Activated T-cell treated with anti-CD3 and anti-CD28 coated beads for 24 hours (primary cell): Measurements from ENCODE around the gene PGC.
A peak's percentile ranks its signal among the peaks of the same experiment; 100 is the strongest.

Experiments
- DNase-seq: peaks from one replicate; pipeline ENCODE4 v3.0.0-alpha.2; 2020; ENCODE audit warnings: low read depth

PGC gene

DNA sequence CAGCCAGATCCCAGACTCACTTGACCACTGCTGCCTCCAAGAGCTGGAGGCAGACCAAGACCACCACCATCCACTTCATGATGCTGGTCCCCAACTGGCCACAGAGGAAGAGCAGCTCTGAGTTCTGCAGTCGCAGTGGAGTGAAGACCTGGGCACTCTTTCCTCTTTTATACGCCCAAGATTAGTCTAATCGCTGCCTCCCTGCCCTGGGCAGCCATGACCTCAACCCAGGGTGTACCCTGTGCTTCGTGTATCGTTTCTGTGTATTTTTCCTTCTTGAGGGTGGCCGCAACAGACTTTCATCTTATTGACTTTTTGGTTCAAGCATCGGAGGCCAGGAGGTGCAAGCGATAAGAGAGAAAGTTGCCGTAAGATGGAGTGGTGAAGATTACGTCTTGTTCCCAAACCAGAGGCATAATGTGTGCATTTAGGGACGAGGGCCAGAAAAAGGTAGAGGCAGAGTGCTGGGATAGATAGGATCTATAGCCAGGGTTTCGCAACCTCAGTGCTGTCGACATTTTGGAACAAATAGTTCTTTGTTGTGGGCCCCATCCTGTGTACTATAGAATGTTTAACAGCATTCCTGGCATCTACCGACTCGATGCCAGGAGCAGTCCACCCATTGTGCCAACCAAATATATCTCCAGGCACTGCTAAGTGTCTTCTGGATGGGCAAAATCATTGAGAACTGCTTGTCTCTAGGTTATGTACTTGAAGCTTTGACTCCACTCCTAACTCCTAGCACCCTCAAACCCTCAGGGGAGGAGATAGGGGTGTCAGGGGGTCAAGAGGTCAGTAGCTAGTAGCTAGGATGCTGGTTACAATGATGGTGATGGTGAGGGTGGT is at the start of gene PGC:
PGC (minus strand) TSS at position 142 of the 846 bp plus-strand sequence; CDS start at position 79, 63 bp downstream.
- no peak for DNase-seq

DNA sequence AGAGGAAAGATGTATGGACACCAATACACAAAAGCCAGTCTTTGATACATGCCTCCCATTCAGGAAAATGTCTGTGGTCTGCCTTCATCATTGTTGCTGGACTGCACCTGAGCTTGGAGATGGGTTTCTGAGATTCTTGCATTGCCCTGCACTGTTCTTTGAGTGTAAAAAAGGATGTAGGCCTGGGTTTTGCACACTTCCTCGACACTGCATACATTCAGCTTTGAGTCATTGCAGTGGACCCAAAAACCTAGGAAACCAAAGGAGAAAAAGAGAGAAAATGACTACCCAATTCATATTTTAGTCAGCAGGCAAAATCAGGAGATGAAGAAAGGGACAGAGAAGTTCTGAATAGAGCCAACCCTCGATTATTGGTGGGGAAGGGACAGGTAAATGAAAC is 49.3 kb upstream of the PGC start:
- DNase-seq, result no peak

DNA sequence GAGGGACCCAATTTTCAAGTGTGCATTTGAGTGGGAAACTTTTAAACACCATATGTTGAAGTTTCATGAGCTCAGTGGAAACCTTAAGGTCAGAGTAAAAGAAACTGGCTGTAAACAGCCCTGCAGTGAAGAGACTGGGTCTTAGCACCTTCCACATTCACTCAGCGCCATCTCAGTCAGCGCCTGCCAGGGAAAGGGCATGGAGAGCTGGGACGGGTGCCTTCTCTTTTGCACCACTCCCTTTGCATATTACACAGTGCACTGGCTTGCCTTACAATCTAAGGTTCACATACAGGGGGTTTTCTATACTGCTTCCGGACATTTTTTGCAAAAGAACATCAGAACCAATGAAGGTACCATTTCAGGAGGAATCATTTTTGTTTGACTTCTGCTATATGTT is 44.8 kb upstream of the PGC start:
- no peak for DNase-seq

DNA sequence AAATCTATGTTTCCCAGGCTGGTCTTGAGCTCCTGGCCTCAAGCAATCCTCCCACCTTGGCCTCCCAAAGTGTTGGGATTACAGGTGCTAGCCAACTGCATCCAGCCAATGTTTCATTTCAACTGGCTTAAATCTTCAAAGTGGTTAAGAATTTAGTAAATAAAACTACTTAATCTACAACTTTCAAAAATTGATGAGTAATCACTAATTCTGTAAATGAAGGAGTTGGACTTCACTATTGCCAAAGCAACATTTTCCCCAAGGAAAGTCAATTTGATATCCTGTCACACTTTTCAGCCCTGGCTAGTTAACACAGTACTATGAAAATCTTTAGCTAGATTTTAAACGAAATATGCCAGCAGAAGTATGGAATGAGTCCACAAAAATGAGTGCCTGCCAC is 44.1 kb upstream of the PGC start:
- DNase-seq, result no peak

DNA sequence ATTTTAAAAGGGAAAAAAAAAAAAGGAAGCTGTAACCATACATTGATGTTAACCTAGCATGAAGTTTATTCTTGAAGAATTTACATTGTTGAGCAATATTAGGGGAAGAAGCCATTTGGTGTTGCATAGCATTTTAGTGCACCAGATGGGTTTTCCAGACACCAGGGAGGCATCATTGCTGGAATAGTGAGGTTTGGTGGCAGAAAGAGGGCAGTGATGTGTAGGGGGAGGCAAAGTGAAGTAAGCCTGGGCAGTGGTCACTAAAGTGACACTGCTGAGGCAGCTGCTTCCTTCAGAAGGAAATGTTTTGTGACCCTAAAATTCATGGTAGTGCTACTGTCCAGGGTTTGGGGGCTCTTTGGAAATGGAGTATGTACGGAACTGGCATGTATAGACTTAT is 42.8 kb upstream of the PGC start:
- DNase-seq, result no peak

DNA sequence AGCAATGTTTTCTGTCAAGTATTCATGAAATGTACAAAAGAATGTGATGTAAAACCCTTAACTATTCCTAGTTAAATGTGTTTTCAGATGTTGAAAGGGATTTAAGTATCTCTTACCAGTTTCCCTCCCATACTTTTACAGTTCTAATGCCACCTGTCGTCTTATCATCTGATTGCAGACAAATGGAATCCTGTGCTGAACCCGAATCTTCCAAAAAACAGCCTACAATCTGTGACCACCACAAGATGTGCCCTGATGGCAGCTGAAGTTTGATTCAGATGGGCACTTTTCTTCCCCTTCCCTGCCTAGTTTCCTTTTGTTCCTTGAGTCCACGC is 42.2 kb upstream of the PGC start:
- no peak for DNase-seq

DNA sequence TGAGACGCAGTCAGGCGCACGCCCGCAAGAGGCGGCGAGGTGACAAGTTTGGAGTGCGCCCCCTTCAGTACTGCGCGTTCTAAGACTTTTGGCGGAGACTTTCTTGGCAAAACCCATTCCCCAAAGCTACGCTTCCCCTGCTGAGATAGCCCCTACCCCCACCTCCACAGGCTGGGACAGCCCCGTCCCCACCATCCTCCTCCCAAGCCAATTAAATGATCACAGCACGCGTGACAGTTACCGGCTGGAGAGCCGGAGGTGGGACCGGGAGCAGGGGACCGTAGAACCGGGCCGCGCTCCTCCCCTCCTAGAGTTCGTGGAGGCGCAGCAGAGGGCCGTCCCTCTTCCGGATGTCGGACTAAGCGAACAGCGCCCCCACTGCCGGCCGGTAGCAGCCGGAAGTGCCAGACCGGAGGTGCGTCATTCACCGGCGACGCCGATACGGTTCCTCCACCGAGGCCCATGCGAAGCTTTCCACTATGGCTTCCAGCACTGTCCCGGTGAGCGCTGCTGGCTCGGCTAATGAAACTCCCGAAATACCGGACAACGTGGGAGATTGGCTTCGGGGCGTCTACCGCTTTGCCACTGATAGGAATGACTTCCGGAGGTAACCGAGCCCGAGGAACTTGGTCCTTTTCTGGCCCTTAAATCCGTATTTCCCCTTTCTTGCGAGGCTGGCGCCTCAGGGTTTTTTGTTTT is 40.2 kb upstream of the PGC start, which contains the start of gene TOMM6:
TOMM6 (plus strand) TSS at position 476 of the 699 bp plus-strand sequence; CDS start at position 480, 4 bp downstream.
- peak; percentile 94 for DNase-seq

DNA sequence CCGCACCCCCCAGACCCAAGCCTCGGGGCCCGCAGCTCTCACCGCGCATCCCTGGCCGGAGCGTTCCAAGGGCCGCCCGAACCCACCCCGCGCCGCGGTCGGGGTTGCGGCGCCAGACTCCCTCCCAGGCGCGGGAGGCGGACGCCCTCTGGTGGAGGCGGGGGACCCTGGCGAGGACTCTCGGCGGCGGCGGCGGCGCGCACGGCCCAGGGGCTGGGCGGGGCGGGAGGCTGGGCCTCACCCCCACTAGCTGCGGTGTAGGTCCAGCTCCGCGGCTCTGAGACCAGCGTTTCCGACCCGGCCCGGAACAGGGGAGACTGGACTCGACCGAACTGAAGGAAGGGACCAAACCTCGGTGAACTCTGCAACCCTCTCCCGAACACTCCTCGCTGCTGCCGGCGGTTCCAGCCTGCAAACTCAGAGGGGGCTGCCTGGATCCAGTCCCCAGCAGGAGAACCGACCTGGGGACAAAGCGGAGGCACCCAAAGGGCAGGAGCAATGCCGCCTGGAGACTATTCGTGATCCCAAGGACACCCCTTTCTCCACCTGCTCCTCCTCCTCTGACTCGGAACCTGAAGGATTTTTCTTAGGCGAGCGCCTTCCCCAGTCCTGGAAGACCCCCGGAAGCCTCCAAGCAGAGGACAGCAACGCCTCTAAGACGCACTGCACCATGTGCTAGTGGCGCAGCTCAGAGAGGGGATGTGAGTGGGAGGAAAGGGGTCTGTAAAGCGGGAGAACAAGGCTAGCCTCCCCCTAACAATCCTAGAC is 39.4 kb upstream of the PGC start:
- DNase-seq, result peak; percentile 84

DNA sequence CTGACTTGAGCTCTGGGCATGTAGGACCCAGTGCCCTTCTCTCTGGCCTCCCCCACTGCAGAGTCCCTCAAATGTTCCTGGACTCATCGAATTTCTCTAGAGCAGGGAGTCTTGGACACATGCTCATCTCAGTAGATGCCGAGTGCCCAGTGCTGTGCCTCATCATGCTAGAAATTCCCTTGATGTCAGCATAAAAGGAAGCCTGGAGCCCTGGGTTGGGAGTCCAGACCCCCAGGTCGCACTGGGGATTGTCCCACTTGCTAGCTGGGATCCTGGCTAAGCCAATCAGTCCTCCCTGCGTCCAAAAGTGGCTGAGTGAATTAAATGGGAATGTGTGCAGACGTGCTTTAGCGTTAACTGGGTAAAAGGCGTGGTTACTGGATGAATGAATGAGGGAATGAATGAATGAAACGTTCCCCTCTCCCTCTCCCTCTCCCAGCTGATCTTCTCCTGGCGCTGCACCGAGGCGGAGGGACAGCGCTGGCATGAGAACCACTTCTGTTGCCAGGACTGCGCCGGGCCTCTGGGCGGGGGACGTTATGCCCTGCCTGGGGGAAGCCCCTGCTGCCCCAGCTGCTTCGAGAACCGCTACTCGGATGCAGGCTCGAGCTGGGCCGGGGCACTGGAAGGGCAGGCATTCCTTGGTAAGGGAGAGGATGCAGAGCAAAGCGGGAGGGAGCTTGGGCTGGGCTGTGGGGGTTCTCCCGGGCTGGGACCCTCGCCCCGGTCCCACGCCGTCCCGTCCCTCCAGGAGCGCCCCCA is 38.7 kb upstream of the PGC start:
- DNase-seq, result no peak

DNA sequence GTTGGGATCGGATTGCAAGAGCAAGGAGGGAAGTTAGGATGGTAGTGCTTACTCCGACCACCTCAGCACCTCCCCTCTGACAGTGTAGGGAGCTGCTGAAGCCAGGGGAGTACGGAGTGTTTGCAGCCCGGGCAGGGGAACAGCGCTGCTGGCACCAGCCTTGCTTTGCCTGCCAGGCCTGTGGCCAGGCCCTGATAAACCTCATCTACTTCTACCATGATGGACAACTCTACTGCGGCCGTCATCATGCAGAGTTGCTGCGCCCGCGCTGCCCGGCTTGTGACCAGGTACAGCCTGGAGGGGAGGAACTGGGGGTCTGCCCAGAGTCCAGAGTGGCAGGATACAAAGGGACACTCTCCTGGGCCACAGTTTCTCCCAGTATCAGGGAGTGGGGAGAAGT is 38.1 kb upstream of the PGC start:
- DNase-seq, result no peak

DNA sequence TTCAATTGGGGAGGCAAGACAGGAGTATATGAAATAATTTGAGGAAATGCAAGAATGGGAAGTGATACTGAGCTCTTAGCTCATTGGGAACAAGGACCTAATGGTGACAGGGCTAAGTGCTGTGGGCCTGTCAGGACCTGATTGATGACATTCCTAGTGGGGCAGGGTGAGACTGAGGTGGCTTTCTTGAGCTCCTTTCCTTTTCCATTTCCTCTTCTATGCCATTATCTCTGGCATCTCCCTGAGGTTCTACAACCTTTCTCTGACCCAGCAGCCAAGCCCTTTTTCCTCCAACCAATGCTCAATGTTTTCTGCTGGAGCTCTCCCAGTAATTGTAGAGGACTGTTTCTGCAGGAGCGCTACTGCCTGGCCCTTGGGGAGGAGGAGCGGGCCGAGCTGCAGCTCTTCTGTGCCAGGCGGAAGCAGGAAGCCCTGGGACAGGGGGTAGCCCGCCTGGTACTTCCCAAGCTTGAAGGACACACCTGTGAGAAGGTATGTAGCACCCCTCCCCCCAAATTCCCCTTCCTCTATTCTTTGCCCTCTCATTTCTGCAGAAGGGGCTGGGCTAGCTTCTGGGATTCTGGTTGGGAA is 37.5 kb upstream of the PGC start:
- no peak for DNase-seq

DNA sequence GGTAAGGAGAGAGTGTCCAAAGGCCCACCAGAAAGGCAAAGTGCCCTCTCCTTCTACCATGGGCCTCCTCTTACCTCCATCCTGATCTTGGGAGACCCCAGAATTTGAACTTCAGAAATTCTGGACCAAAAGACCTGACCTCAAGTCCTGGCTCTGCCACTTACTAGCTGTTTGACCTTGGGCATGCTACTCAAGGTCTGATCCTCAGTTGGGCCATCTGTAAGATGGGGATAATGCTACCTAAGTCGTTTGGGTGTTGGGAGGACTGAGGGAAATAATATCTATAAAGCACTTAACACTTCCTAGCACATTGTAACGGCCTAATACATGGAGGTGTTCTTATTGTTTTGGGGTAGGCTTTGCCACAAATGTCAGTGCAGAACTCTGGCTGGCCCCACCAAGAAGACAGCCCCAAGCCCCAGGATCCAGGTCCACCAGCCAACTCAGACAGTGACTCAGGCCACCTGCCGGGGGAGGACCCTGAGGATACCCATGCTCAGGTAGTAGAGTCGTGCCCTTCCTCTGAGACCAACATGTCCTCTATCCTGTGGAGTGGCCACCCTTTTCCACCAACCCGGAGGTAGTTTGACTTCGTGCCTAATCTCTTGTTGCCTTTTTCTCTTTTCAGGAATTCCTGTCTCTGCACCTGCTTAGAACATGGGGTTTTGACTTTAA is 36.0 kb upstream of the PGC start:
- DNase-seq, result no peak

DNA sequence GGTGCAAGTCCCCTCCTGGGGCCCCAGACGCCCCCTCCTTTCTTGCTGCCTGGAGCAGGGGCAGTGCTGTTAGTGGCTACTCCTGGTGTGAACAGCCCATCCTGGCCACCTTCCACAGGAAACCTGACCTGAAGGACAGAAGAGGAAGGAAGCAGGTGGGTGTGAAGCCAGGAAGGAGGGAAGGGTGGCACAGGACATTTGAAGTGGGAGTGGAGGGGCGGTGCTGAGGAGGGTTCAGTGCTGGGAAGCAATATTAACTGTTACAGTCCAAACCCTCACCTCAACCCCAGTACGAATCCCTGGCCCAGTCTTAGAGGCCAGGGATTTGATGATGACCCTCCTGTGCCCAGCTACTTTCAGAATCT is 34.2 kb upstream of the PGC start:
- DNase-seq, result no peak

DNA sequence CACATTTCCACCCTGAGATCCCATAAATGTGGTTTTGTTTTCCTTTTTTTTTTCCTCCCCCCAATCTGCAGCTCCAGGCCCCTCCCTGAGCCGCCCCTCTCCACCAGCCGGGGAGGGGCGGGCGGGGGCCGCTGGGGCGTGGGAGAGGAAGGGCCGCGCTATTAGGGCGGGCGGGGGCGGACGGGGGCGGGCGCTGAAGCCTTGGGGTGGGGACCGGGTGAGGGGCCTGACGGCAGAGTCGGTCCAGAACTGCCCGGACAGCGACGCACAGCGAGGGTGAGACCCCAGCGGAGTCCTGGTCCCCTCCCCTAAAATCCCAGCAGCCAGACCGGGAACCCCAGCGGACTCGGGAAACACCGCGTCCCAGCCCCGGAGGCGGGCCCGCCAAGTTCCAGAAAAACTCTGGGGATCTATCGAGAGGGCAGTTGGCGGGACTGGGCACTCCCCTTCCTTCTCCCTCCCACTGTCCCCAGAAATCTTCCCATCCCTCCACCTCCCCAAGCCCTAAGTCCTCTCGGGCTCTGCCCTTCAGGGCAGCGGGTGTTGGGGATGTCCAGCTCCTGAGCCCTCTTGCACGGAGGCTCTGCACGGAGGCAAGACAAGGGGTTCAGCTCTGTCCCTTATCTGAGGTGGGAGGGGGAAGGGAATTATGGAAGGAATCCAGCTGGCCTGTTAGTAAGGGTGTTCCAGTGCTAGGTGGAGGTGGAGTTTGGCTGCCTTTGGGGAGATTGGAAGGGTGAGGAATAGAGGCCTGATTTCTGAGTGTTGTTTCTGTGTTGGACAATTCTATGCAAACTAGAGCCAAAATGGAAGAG is 33.6 kb upstream of the PGC start, which contains the start of gene PRICKLE4:
PRICKLE4 (plus strand) TSS at position 232 of the 815 bp plus-strand sequence. CDS start 2,692 bp downstream, outside the sequence.
- no peak for DNase-seq

DNA sequence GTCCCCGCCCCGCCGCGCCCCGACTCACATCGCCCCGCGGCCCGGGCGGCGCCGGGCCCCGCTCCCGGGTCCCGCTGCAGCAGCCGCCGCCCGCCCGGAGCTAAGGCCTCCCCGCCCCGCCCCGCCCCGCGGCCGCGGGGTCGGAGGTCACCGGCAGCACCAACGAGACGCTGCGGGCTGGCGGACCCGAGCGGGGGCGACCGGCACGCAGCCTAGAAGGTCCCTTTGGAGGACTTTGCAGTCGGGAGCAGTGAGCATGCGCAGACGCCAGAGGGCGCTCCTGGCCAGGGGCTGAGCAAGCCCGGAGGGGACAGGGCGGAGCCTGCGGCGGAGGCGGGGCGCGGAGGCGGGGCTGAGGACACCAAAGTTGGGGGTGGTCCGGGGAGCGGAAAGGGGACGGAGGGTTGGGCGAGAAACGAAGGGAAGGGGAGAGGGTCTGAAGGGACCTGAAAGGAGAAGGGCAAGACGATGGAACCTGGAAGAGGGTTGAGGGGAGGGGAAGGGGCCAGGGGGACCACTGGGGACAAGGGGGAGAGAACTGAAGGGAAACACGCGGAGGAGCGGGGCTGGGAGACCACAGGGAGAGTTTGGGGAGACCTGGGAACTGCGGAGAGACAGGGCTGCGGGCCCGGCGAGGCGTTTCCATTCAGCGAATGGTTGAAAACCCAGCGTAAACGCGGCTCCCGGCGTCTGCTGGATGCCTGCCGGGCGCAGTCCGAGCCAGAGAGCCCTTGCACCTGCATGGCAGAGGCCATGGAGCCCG is 32.8 kb upstream of the PGC start, which contains the start of gene FRS3:
FRS3 (minus strand) TSS at position 113 of the 763 bp plus-strand sequence. CDS start 2,913 bp downstream, outside the sequence.
- peak; percentile 99 for DNase-seq

DNA sequence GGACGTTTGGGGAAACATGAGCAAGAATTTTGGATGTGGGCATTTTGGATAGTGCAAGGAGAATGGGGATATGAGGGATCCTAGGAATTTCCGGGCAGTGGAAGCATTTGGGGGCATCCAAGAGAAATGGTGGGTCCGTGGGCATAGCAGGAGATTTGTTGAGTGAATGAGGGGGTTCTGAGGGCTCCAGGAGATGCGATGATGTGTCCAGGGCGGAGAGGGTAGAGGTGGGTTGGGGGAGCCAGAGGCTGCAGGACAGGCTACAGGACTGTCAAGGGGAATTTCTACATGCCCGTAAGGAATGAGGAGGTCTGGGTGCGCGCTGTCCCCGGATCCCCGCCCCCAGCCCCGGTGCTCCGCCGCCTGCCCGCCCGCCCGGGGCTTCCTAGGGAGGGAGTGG is 32.1 kb upstream of the PGC start:
- no peak for DNase-seq

DNA sequence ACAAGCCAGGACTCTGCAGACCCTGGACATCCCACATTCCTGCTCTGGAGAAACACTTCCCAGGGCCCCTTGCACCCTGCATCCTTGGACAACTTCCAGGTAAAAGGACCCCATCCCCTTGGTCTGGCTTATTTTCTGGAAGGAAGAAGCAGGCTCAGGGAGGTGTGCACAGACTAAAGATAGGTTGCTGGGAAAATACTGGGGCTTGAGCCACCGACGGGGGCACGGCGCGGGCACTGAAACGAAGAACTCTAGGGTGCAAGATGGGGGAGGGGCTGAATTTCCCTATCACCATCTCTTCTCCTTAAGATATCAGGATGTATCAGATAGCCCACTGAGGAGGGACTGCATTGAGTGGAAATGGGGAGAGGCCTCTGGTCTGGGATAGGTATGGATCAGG is 31.7 kb upstream of the PGC start:
- no peak for DNase-seq

DNA sequence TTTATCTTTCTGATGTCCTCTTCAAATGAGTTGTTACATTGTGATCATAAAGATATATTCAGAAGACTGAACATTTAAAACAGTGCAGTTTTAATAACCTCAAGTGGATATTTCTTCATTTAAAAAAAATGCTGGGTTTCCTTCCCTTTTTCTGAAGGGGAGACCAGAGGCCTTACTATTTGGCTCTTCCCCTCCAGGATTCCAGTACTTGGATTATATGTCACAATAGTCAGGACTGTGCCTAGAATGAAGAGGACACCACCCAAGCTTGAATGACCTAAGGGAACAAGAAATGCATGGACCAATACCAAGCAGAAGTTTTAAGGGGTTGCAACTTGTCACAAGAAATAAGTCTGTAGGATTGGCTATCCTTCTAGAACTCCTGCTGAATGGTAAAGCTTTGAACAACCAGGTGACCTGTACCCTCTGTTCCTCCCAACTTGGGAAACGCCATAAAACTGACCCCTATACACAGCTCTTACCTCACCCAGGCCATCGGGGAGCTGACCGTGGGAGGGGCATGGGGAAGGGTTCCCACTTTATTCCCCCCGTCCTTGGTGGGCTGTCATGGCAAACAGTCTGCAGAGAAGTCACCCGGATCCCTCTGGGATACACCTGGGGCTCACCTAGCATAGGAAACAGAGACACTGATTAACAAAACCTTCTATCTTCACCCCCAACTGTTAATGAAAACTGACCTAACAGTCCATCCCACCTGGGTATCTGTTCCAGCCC is 30.5 kb upstream of the PGC start:
- DNase-seq, result no peak
